NCI-H1436 treated with DMSO at 0.1 percent for 48 hours (cell line): ENCODE measurements around the gene RCSD1.

Source experiments
- DNase-seq: peaks from one replicate; lab custom pipeline; 2025; lab: John Stamatoyannopoulos, UW

The RCSD1 gene

GRCh38 chr1:167669209-167670124 lies 39.4 kb downstream of the RCSD1 start:
- no peak for DNase-seq

- DNase-seq = no peak
These were observed 40.5 kb downstream of the RCSD1 start for GRCh38 chr1:167670563-167670962.

- DNase-seq = no peak
These were observed 41.9 kb downstream of the RCSD1 start for GRCh38 chr1:167671727-167672511.

GRCh38 chr1:167672831-167673230 lies 42.8 kb downstream of the RCSD1 start:
- DNase-seq = no peak

- DNase-seq = no peak
These were observed 43.2 kb downstream of the RCSD1 start for GRCh38 chr1:167673265-167673664.

- no peak for DNase-seq
These were observed 44.1 kb downstream of the RCSD1 start for GRCh38 chr1:167674156-167674555.

GRCh38 chr1:167675440-167675839 lies 45.4 kb downstream of the RCSD1 start:
- DNase-seq = no peak

GRCh38 chr1:167676205-167676915 lies 46.3 kb downstream of the RCSD1 start:
- no peak for DNase-seq

- no peak for DNase-seq
These were observed 47.1 kb downstream of the RCSD1 start for GRCh38 chr1:167676916-167677848.

GRCh38 chr1:167678422-167678821 lies 48.4 kb downstream of the RCSD1 start:
- no peak for DNase-seq

- DNase-seq = no peak
These were observed 48.8 kb downstream of the RCSD1 start for GRCh38 chr1:167678838-167679237.

- no peak for DNase-seq
These were observed 49.7 kb downstream of the RCSD1 start for GRCh38 chr1:167679714-167680113.

GRCh38 chr1:167681024-167681423 lies 51.0 kb downstream of the RCSD1 start:
- DNase-seq = no peak

- DNase-seq = no peak
These were observed 51.5 kb downstream of the RCSD1 start for GRCh38 chr1:167681451-167682098.

GRCh38 chr1:167683226-167683625 lies 53.2 kb downstream of the RCSD1 start:
- DNase-seq = no peak

GRCh38 chr1:167683641-167684502 lies 53.8 kb downstream of the RCSD1 start:
- no peak for DNase-seq

- DNase-seq = no peak
These were observed 55.8 kb downstream of the RCSD1 start for GRCh38 chr1:167685844-167686243.

- no peak for DNase-seq
These were observed 58.0 kb downstream of the RCSD1 start for GRCh38 chr1:167687919-167688519.

- no peak for DNase-seq
These were observed 59.5 kb downstream of the RCSD1 start for GRCh38 chr1:167689567-167689920.
